Measurements from ENCODE around the gene PMVK. TPM values are rescaled to one million over a fixed set of nuclear protein-coding genes. Genes with fewer than 3 reads are reported as not detected.
"Not testable (repeated sequence)": the region's sequence is repeated elsewhere in the genome, so short reads cannot be mapped to it uniquely, and the experiment has no call there.

PMVK gene
- total RNA-seq, 1 donor = 6.2 TPM

GRCh38 chr1:154982341-154982740 is 45.8 kb upstream of the PMVK start:
- no peak for DNase-seq (ENCODE audit: insufficient read length, low spot score, missing footprints)
- peak overlapping the region; percentile 97 for H3K4me2 ChIP-seq (ENCODE audit: insufficient read depth, low read length)
- peaks cover 13% of the 10 kb centered on the region for H3K36me3 ChIP-seq (ENCODE audit: insufficient read depth, low read length)
- peaks cover 44% of the 10 kb centered on the region for H3K79me2 ChIP-seq (ENCODE audit: insufficient read depth, low read length)
- H4K20me1 ChIP-seq (ENCODE audit: insufficient read depth, low read length) = no peaks in the 10 kb centered on the region
- no peaks in the 10 kb centered on the region for H3K9me3 ChIP-seq (ENCODE audit: low read depth, low read length)
- H3K27ac ChIP-seq (ENCODE audit: low read depth, low read length) = peak overlapping the region; percentile 27
- peak overlapping the region; percentile 69 for H2AFZ ChIP-seq (ENCODE audit: low read length)
- H3K4me1 ChIP-seq (ENCODE audit: insufficient read depth, low read length) = peaks cover 16% of the 10 kb centered on the region
- peak overlapping the region; percentile 89 for H3K4me3 ChIP-seq (ENCODE audit: insufficient read depth, low read length)
- no peaks in the 10 kb centered on the region for H3K27me3 ChIP-seq (ENCODE audit: insufficient read depth, low read length)
- TF ChIP-seq CTCF (IDR thresholded peaks at IDR 0.05; ENCODE audit: extremely low read depth, low read depth, low read length) = no peak

DNA sequence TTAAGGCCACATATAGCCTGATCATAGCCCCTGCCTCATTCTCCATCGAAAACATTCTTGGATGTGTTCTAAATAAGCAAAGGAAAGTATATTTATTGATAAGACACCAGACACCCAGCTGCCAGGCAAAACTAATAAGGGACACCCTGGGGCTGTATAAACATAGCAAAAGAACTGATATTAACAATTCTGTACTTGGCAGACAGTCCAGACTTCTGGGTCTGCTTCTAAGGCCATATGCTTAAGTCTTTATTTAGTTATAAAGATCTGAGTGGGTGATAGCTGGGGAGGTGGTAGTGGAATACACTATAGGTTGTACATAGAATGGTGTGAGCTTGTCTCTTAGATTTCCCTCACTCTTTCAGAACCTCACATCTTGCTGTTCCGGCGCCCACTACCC is 41.8 kb upstream of the PMVK start:
- H3K4me2 ChIP-seq (ENCODE audit: insufficient read depth, low read length) = no peak overlapping the region
- H3K27ac ChIP-seq (ENCODE audit: low read depth, low read length) = no peak overlapping the region
- no peaks in the 10 kb centered on the region for H3K27me3 ChIP-seq (ENCODE audit: insufficient read depth, low read length)
- TF ChIP-seq CTCF (IDR thresholded peaks at IDR 0.05; ENCODE audit: extremely low read depth, low read depth, low read length) = no peak
- H2AFZ ChIP-seq (ENCODE audit: low read length) = no peak overlapping the region
- peaks cover 41% of the 10 kb centered on the region for H3K79me2 ChIP-seq (ENCODE audit: insufficient read depth, low read length)
- no peaks in the 10 kb centered on the region for H4K20me1 ChIP-seq (ENCODE audit: insufficient read depth, low read length)
- H3K4me1 ChIP-seq (ENCODE audit: insufficient read depth, low read length) = peaks cover 21% of the 10 kb centered on the region
- no peak for DNase-seq (ENCODE audit: insufficient read length, low spot score, missing footprints)
- no peaks in the 10 kb centered on the region for H3K9me3 ChIP-seq (ENCODE audit: low read depth, low read length)
- H3K36me3 ChIP-seq (ENCODE audit: insufficient read depth, low read length) = peaks cover 9% of the 10 kb centered on the region
- no peak overlapping the region for H3K4me3 ChIP-seq (ENCODE audit: insufficient read depth, low read length)

DNA sequence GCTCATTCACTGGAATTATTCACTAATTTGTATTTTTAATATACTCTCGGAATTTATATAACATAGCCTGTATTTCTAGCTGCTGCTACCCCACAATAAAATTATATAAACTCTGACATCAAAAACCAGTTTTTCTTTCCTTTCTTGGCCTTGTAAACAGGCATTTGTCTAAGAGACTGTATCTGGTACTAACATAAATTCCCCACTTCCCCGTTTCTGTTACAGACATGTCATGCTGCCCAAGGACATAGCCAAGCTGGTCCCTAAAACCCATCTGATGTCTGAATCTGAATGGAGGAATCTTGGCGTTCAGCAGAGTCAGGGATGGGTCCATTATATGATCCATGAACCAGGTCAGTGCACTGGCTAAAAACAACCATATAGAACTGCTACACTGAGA is 41.2 kb upstream of the PMVK start:
- not testable (repeated sequence) for H3K9me3 ChIP-seq (ENCODE audit: low read depth, low read length); H3K27ac ChIP-seq (ENCODE audit: low read depth, low read length); H3K4me3 ChIP-seq (ENCODE audit: insufficient read depth, low read length); H3K27me3 ChIP-seq (ENCODE audit: insufficient read depth, low read length); H4K20me1 ChIP-seq (ENCODE audit: insufficient read depth, low read length); H3K4me2 ChIP-seq (ENCODE audit: insufficient read depth, low read length); H3K36me3 ChIP-seq (ENCODE audit: insufficient read depth, low read length); DNase-seq (ENCODE audit: insufficient read length, low spot score, missing footprints)
- Histone ChIP-seq H3K79me2 (ENCODE audit: insufficient read depth, low read length) (peaks cover 39% of the 10 kb centered on the region), H3K4me1 (ENCODE audit: insufficient read depth, low read length) (peaks cover 26% of the 10 kb centered on the region), H2AFZ (ENCODE audit: low read length) (peak overlapping the region; percentile 10)

DNA sequence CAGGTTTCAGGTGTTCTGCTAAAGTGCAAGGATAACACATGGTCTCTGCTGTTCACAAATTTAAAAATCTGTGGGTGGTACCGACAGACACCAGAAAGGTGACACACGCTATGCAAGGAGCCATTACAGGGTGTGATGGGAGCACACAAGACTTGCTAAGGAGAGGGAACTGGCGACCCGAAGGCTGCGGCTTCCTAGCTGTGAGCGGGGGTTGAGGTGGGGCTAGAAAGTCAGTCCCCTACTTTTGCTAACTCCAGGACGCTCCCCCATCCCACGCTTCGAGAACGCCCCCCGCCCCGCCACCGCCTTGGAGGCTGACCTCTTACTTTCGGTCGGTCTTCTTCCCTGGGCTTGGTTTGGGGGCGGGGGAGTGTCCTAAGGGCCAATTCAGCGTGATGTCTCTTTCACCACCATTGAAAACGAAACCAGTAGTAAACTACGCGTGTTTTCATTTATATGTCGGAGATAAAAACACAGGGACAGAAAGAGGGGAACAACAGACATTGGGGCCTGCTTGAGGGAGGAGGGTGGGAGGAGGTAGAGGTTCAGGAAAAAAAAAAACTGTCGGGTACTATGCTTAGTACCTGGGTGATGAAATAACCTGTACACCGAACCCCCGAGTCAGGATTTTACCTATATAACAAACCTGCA is 39.0 kb upstream of the PMVK start:
- Histone ChIP-seq H3K27ac (ENCODE audit: low read depth, low read length) (peak overlapping the region; percentile 97), H4K20me1 (ENCODE audit: insufficient read depth, low read length) (no peaks in the 10 kb centered on the region), H3K4me2 (ENCODE audit: insufficient read depth, low read length) (peak overlapping the region; percentile 99), H3K4me1 (ENCODE audit: insufficient read depth, low read length) (peaks cover 41% of the 10 kb centered on the region), H3K79me2 (ENCODE audit: insufficient read depth, low read length) (peaks cover 37% of the 10 kb centered on the region), H3K9me3 (ENCODE audit: low read depth, low read length) (no peaks in the 10 kb centered on the region), H3K27me3 (ENCODE audit: insufficient read depth, low read length) (no peaks in the 10 kb centered on the region), H3K4me3 (ENCODE audit: insufficient read depth, low read length) (peak overlapping the region; percentile 79), H3K36me3 (ENCODE audit: insufficient read depth, low read length) (peaks cover 9% of the 10 kb centered on the region), H2AFZ (ENCODE audit: low read length) (peak overlapping the region; percentile 89)
- peak; percentile 72 for DNase-seq (ENCODE audit: insufficient read length, low spot score, missing footprints)
- TF ChIP-seq CTCF (IDR thresholded peaks at IDR 0.05; ENCODE audit: extremely low read depth, low read depth, low read length) = no peak
